Pancreas (tissue), 10 donors: ENCODE results near the gene NPAS2. TPM values are rescaled to one million over a fixed set of nuclear protein-coding genes. Genes with fewer than 3 reads are reported as not detected.

Experiments
- ATAC-seq, 4 donors: fragments of 200-7000 bp; cut with Tn5 transposase; one replicate each; pipeline versions ENCODE4 v1.8.0 to v1.9.1; 2020; ENCODE audit warnings: mild to moderate bottlenecking in 4 of 4, moderate library complexity in 4 of 4
- DNase-seq, 6 donors: peaks; one replicate each; pipeline ENCODE4 v3.0.0-alpha.2; 2020
- FAIRE-seq: peaks from 2 replicates; lab custom pipeline; 2012; peaks lifted over from hg19 to GRCh38; lab: Jason Lieb, UNC
- H3K27ac ChIP-seq, 4 donors: fragments of 200-600 bp; sonication (generic); 1 replicate in 3 of 4; 2 replicates in 1 of 4; pipeline versions ENCODE4 v1.5.0 to v1.8.0; 2020
- H3K27me3 ChIP-seq, 4 donors: fragments of 200-600 bp; one replicate each; pipeline ENCODE4 v1.8.0; 2021
- H3K36me3 ChIP-seq, 3 donors: fragments of 200-600 bp; sonication (generic) in 1 of 3; one replicate each; pipeline versions ENCODE4 v1.5.0 to v1.8.0; 2020 to 2021
- H3K4me1 ChIP-seq, 3 donors: fragments of 200-600 bp; one replicate each; pipeline ENCODE4 v1.8.0; 2021
- H3K4me3 ChIP-seq, 4 donors: fragments of 200-600 bp; sonication (generic) in 2 of 4; one replicate each; pipeline versions ENCODE4 v1.5.0 to v1.8.0; 2020 to 2021
- H3K9me3 ChIP-seq, 4 donors: fragments of 200-600 bp; one replicate each; pipeline ENCODE4 v1.8.0; 2021
- CTCF ChIP-seq, 4 donors: fragments of 200-600 bp; sonication (generic) in 3 of 4; IDR thresholded peaks; one replicate each; pipeline versions ENCODE4 v1.5.0 to v1.8.0; 2021; ENCODE audit warnings: antibody characterized with exemption in 4 of 4
- WGBS, 2 donors: extraction: QIAGEN DNeasy Blood & Tissue Kit; methylation state at CpG; one replicate each; pipeline ENCODE4 v1.1.7; 2013; 5-methylcytosine and 5-hydroxymethylcytosine counted together
- intact Hi-C, 3 donors: fragments of 100-400 bp; cut with DNase I; formaldehyde crosslinking; loops; one replicate each; pipeline versions ENCODE4 v1.11.1 to v1.14.2; 2022
- polyA plus RNA-seq, 2 donors: library from polyadenylated mRNA; stranded (reverse); fragments of 200-250 nt; gene quantifications; one replicate each; pipeline ENCODE4 v1.2.3, GENCODE V29; 2013
- total RNA-seq, 6 donors: library from RNA; stranded (reverse); fragmentation: NEBNext Ultra II Directional in 4 of 6; extraction: Animal tissue kit (Norgen Biotek cat#: 25700) in 4 of 6; gene quantifications; one replicate each; pipeline versions ENCODE4 v1.2.1 to v1.2.4, GENCODE V29; 2021 to 2023
- donor health status: healthy with polysubstance abuse.
- donor health status: DM: no; HTN: no; CAD: no; lungs with moderate emphysema.
- donor health status: DM: no; HTN: no; CAD: no.
- donor health status: control.
- donor health status: control.
- donor health status: Bipolar disorder and iron deficiency.
- donor health status: DM: yes; HTN: yes; CAD: no.
- donor health status: DM: no; HTN: no; CAD: no.
- donor health status: DM: no; HTN: no; CAD: no.
- donor health status: DM: yes; HTN: yes; CAD: no.

Gene NPAS2
- total and polyA plus RNA-seq, 8 donors, result 20.6 to 46.3 (median 32.7) TPM

GRCh38 chr2:101014264-101014857 lies 194.4 kb downstream of the NPAS2 start:
- Histone ChIP-seq H3K36me3 (peaks cover 0 to 21% (median 17%) of the 10 kb centered on the region in 3 donors), H3K4me3 (no peak overlapping the region), H3K4me1 (no peaks in the 10 kb centered on the region), H3K27ac (no peak overlapping the region), H3K9me3 (no peaks in the 10 kb centered on the region), H3K27me3 (no peaks in the 10 kb centered on the region)
- intact Hi-C loops, result loop anchor here in 1 of 3 donors (5.0 kb wide), 1 partner anchor 138 kb away; the partner anchor contains the start of gene TBC1D8
- WGBS, 2 donors, result 77% methylated on average over 6 of the region's 6 CpGs
- DNase-seq, result no peak
- no peak for ATAC-seq
- no peak for TF ChIP-seq CTCF (IDR thresholded peaks at IDR 0.05)
- FAIRE-seq, result no peak

- DNase-seq, result no peak
- Histone ChIP-seq H3K4me1 (no peaks in the 10 kb centered on the region), H3K9me3 (no peaks in the 10 kb centered on the region), H3K27ac (no peak overlapping the region), H3K4me3 (no peak overlapping the region), H3K27me3 (no peaks in the 10 kb centered on the region), H3K36me3 (peaks cover 0 to 41% (median 1%) of the 10 kb centered on the region in 3 donors)
- no peak for TF ChIP-seq CTCF (IDR thresholded peaks at IDR 0.05)
- WGBS, 2 donors, result 78 to 83% methylated on average over 3 of the region's 3 CpGs
- no peak for FAIRE-seq
- ATAC-seq, result no peak
- intact Hi-C loops, result no loop called here
Observed at GRCh38 chr2:101017371-101017770, 197.4 kb downstream of the NPAS2 start.

- Histone ChIP-seq H3K4me1 (no peaks in the 10 kb centered on the region), H3K9me3 (no peaks in the 10 kb centered on the region), H3K4me3 (no peak overlapping the region), H3K27me3 (no peaks in the 10 kb centered on the region), H3K27ac (no peak overlapping the region), H3K36me3 (peaks cover 3 to 41% (median 3%) of the 10 kb centered on the region in 3 donors)
- FAIRE-seq, result no peak
- 57 to 62% methylated on average over 8 of the region's 8 CpGs for WGBS, 2 donors
- intact Hi-C loops, result no loop called here
- DNase-seq, result peak in 1 of 6 donors; percentile 21
- no peak for ATAC-seq
- TF ChIP-seq CTCF (IDR thresholded peaks at IDR 0.05), result no peak
Observed at GRCh38 chr2:101018934-101019333, 199.0 kb downstream of the NPAS2 start.

GRCh38 chr2:101022221-101022620 lies 202.3 kb downstream of the NPAS2 start:
- peaks cover 3 to 59% (median 8%) of the 10 kb centered on the region in 3 donors for H3K36me3 ChIP-seq
- no peak for DNase-seq

More at GRCh38 chr2:101022221-101022620, 202.3 kb downstream of the NPAS2 start:
- H3K4me1 ChIP-seq, result no peaks in the 10 kb centered on the region
- H3K27me3 ChIP-seq, result no peaks in the 10 kb centered on the region
- ATAC-seq (no peak), FAIRE-seq (no peak)
- intact Hi-C loops, result loop anchor here in 1 of 3 donors (5.0 kb wide), 1 partner anchor 130 kb away; the partner anchor contains the start of gene TBC1D8
- H3K9me3 ChIP-seq, result no peaks in the 10 kb centered on the region
- no peak for TF ChIP-seq CTCF (IDR thresholded peaks at IDR 0.05)
- WGBS, 2 donors, result 84 to 86% methylated on average over 16 of the region's 16 CpGs
- H3K4me3 ChIP-seq, result no peak overlapping the region
- H3K27ac ChIP-seq, result no peak overlapping the region
